Fibroblast of the conjunctiva (primary cell): ENCODE measurements around the gene FBLIM1.
"Not testable (repeated sequence)": the region's sequence is repeated elsewhere in the genome, so short reads cannot be mapped to it uniquely, and the experiment has no call there.

Experiments
- DNase-seq: peaks from one replicate; pipeline ENCODE4 v3.0.0-alpha.2; 2010; ENCODE audit warnings: low read depth

FBLIM1 gene

DNA sequence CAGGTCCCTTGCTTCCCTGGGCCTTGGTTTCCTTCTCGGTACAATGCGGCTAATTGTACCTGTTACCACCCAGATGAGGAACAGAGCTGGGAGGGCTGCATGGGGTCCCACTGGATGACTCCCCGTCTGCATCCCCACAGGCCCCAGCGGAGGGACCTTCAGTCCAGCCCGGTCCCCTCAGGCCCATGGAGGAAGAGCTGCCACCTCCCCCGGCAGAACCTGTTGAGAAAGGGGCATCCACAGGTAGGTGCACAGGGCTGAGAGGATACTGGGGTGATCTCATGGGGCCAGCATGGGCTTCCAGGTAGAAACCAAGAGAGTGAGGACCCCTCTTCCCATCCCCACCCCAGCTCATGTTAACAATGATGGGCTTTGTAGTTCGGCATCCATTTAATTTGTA lies 9.8 kb downstream of the FBLIM1 start:
- no peak for DNase-seq

DNA sequence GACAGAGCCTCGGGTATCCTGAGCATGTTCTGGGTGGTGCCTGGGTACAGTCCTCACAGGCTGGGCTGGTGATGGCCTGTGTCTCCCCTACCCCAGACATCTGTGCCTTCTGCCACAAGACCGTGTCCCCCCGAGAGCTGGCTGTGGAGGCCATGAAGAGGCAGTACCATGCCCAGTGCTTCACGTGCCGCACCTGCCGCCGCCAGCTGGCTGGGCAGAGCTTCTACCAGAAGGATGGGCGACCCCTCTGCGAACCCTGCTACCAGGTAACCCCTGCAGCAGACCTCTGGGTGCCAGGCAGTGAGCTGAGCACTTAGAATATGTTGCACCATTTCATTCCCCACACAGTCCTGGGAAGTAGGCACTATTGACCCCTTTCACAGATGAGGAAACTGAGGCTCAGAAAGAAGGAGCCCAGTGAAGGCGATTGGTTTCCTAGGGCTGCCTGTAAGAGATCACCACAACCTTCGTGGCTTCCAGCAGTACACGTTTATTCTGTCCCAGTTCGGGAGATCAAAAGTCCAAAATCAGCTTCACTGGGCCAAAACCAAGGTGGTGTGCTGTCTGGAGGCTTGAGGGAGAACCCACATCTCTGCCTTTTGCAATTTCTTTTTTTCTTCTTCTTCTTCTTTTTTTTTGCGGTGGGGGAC lies 11.8 kb downstream of the FBLIM1 start:
- DNase-seq, result no peak

DNA sequence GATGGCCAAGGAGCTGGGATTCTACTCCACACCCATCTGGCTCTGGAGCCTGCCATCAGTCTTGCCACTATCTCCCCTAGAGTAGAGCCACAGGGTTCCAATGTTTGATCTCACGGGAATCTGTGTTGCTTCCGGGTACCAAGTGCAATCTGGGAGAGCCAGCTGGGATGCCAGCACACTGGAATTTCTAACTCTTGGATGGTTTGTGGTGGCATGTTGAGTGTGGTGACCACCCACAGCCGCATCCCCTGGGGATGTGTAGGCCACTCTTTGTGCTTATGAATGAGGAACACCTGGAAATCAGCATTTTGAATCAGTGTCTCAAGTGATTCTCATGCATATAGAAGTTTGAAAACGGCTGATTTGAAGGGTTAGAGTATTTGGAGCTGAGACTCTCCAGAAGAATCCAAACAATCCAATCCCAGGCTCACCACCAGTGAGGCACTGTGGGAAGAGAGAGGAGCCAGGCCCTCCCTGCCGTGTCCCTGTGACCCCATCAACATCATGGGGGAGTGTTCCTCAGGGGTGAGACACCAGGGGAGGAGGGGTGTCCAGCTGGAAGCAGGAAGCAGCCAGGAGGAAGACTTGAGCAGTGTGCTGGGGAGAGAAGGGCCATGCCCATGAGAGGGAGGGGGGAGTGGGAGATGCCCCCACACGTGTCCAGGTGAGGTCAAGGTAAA lies 13.4 kb downstream of the FBLIM1 start:
- DNase-seq, result no peak

DNA sequence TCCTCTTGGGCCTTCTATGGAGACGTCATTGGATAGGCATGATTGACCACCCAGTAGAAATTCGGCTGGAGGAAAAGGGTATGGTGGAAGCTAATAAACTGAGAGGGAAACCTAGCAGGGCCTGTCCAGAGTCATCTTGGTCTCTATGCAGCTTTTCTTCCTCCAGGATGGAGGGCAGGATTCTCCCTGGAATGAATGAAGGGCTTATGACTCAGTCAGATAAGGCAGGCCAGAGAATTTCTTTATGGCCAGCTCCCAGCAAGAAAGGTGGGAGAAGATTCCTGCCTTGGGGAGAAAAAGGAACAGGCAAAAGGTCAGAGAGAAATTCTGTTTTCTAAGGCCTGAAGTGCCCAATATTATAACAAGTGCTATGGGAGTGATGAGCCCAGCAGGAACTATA lies 17.1 kb downstream of the FBLIM1 start:
- DNase-seq, result no peak

DNA sequence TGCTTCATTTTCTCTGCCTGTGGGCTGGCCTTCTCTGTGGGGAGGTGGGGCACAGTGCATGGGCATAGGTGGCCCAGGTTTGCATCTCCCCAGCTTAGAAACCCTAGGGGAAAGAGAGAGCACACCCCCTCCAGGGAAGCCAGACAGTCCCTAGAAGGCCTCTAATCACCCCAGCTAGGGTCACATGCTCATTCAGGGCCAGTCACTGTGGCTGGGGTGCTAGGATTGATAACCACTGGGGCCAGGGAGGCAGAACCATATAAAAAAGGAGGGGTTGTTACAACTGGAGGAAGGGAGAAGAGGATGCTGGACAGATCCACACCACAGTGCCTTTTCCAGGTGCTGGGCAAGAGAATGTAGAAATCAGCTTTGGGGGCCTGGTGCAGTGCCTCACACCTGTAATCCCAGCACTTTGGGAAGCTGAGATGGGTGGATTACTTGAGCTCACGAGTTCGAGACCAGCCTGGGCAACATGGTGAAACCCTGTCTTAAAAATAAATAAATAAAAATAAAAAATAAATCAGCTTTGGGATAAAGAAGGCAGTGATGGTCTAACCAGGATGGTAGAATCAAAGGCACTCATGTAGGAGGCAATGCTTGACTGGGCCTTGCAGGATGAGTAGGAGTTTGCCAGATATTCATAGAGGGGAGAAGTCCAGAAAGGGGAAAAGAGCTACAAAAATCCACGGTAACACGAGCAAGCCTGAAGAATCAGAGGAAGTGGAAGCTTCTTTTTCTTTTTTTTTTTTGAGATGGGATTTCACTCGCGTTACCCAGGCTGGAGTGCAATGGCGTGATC lies 19.5 kb downstream of the FBLIM1 start:
- no peak for DNase-seq

DNA sequence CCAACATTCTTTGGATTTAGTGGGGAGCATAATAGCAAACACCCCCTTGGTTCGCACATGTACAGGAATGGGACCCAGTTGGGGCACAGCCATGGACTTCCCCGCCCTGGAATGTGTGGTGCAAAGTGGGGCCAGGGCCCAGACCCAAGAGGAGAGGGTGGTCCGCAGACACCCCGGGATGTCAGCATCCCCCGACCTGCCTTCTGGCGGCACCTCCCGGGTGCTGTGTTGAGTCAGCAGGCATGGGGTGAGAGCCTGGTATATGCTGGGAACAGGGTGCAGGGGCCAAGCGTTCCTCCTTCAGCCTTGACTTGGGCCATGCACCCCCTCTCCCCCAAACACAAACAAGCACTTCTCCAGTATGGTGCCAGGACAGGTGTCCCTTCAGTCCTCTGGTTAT lies 27.1 kb downstream of the FBLIM1 start:
- DNase-seq, result no peak

DNA sequence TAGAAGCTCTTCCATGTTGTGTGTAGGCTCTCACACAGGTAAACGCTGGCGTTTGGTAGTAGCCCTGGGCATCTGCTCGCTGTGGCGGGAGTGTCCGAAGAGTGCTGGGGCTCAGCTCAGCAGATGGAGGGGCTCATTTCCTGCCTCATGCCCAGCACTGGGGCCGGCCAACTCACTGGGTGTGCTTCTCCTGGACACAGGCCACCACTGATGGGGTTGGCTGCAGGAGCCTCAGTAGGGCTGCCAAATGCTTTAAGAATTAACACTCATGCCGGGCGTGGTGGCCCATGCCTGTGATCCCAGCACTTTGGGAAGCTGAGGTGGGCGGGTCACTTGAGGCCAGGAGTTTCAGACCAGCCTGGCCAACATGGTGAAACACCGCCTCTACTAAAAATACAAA lies 28.0 kb downstream of the FBLIM1 start:
- no peak for DNase-seq

DNA sequence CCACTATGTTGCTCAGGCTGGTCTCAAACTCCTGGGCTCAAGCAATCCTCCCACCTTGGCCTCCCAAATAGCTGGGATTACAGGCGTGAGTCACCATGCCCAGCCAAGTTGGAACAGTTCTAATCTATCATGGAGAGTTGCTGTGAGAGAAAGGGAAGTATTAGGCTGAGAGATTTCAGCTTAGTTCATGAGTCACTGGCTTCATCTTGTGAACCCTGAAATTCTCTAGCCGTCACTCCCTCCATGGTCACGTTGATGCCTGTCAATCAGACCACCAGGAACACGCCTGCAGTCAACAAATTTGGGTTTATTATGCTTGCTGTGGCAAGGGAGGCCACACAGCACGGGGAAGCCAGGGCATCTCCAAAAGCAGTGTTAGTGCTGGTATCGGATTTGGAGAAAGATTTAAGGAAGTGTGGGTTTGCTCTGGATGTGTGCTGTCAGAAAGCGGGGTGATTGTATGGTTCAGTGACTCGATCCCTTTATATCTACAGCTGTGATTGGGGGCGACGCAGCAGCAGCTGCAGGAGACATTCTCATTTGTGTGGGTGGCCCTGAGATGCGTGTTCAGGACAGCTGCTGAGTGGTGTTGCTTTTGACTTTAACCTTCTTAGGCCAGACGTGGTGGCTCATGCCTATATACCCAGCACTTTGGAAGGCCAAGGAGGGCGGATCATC lies 30.2 kb downstream of the FBLIM1 start:
- no peak for DNase-seq

DNA sequence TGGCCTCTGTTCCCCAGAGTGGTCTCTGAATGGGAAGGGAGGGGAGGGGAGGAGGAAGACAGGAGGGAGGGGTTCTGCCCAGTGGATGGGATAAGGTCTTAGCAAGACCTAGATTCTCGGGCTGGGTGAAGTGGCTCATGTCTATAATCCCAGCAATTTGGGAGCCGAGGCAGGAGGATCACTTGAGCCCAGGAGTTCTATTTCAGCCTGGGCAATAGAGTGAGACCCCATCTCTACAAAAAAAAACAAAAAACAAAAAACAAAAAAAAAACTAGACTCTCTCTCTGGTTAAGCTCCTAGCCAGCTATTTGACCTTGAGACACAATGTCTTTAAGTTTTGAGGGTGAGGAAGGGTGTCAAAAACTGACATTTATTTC lies 37.5 kb downstream of the FBLIM1 start:
- DNase-seq, result no peak

DNA sequence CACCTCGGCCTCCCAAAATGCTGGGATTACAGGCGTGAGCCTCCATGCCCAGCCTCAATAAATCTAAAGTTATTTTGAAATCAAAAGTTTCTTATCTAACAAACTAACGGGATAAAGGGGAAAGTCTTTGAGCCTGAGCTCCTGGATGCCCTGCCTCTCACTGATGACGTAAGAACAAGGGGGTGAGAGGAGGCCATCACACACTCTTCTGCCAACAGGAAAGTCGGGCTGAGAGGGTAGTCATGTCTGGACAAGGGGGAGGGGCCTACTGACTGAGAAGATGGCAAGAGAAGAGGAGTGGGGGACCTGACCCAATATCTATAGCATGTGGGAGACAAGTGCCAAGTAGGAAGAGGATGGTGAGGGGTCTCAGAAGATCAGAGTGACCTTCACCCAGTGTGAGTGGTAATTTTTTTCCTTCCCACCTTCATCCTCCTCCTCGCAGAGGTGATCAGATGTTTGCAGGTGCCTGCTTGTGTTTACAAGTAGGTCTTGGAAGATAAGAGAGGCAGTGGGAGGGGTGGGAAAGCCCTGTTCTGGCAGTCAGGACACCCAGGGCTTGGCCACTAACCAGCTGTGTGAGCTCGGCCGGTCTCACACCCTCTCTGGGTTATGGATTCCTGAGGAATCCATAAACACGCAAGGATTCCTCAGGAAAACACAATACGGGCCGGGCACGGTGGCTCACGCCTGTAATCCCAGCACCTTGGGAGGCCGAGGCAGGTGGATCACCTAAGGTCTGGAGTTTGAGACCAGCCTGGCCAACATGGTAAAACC lies 39.2 kb downstream of the FBLIM1 start:
- DNase-seq, result no peak

DNA sequence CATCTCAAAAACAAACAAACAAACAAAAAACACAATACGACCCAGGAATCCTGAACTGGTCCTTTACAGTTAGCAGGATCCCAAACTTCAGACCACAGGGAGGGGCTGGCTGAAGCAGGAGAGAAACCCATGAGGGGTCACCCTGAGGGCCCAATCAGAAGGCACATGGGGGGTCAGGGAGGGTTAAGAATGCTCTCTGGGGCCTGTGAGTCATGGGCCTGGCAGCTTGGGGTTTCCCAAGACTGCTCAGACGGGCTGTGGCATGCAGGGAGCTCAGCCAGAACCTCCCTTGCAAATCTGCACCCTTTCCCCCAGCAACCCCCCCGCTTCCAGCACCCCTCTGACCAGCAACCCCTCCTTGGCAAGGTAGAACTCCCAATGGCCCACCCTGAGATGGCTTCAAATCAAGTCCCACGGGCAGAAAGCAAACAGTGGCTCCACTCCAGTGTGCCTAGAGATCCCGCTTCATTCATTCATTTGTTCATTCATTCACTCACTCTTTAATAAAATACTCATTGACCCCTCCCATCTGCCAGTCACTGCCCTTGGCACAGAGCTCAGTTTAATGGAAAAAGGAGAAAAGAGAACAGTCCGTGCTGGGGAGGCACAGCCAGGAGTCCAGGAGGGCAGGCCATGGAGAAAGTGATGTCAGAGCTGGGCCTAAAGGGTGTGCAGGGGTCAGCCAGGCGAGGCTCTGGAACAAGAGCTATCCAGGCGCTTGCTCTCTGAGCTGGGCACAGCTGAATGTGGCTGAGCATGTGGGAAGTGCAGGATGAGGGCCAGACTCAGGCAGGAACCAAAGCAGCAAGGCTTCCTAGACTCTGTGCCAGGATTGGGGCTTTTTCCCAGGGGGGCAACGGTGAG lies 40.6 kb downstream of the FBLIM1 start:
- peak; percentile 97 for DNase-seq

DNA sequence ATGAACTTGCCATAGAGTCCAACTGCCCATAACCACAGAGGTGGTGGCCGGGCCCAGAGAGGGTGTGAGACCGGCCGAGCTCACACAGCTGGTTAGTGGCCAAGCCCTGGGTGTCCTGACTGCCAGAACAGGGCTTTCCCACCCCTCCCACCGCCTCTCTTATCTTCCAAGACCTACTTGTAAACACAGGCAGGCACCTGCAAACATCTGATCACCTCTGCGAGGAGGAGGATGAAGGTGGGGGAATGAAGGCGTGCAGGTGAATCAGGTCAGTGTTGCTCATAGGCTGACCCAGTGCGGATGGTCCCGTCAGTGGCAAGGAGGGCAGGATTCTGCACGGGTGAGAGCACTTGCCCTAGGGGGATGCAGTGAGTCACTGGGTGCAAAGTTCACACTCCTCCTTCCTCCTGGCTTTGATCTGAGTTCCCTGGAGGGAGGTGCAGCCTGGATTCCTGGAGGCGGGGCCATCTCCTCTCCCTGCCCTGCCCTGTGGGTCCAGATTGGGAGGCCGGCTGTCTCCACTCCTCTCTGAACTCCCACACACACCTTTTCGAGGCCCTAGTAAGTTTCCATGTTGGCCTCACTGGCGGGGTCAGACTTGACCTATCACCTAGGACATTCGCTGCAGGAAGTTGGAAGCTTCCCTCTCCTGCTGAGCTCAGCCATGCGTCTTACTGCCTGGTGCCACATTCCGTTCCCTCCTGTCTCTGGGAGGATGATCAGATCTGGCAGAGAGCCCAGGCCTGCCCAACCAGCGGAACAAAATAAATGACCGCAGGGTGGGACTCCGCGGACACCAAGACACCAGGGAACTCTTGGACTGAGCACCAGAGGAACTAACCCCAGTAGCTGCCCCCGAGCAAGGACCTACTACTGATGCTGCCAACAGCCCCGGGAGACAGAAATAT lies 41.6 kb downstream of the FBLIM1 start:
- DNase-seq, result peak; percentile 51

DNA sequence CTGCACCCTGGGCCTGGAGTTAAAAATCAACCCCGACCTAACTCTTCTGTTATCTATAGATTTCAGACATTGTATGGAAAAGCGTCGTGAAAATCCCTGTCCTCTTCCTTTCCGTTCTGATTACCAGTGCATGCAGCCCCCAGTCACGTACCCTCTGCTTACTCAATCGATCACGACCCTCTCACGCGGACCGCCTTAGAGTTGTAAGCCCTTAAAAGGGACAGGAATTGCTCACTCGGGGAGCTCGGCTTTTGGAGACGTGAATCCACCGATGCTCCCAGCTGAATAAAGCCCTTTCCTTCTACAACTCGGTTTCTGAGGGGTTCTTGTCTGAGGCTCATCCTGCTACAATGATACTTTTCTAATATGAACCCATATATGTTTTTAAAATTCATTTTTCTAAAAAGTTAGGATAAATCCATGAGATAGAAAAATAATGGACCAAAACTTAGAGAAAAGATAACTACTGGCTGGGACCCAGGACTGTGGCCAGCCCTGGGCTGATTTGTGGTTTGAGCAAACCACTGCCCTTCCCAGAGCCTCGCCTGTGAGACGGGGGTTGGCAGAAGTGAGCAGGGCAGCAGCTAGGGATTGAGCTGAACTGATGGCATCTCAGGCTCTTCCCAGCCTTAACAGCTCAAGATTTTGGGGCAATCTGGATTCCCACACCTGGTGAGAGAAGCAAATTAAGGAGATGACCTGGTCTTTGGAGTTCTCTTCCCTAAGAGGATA lies 43.8 kb downstream of the FBLIM1 start:
- DNase-seq, result no peak

DNA sequence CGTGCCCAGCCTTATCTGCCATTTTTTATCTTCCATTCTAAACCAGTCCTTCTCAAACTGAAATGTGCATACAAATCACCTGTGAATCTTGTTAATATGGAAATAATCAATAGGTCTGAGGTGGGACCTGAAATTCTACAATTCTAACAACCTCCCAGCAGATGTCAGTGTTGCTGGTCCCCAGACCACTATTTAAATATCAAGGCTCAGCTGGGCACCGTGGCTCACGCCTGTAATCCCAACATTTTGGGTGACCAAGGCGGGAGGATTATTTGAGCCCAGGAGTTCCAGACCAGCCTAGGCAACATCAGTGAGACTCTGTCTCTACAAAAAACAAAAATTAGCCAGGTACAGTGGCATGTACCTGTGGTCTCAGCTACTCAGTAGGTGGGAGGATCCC lies 44.8 kb downstream of the FBLIM1 start:
- DNase-seq, result no peak

DNA sequence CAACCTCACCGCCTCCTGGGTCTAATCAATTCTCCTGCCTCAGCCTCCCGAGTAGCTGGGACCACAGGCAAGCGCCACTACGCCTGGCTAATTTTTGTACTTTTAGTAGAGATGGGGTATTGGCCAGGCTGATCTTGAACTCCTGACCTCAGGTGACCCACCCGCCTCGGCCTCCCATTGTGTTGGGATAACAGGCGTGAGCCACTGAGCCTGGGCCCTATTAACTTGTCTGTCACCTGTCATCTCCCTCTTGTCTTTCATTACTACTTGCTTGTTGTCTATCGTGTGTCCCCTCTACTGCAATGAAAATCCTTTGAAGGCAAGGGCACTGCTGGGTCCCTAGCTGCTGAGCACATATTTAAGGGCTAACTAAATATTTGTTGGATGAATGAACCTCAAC lies 45.5 kb downstream of the FBLIM1 start:
- DNase-seq, result no peak

DNA sequence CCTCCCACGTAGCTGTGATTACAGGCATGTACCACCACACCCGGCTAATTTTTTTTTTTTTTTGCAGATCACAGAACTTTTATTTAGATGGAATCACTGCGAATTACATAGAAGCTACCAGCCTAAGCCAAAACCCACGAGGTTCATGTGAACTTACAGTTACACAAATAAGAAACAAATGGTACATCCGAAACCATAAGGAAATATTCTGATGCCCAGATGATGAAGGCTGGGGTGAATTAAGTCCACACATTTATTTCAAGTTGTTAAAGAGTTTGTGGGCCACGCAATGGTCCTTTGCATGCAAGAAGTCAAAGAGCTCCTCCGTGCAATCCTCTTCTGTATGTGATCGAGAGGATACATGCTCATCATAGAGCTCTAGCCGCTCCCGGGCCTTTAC lies 48.5 kb downstream of the FBLIM1 start:
- DNase-seq, result no peak

DNA sequence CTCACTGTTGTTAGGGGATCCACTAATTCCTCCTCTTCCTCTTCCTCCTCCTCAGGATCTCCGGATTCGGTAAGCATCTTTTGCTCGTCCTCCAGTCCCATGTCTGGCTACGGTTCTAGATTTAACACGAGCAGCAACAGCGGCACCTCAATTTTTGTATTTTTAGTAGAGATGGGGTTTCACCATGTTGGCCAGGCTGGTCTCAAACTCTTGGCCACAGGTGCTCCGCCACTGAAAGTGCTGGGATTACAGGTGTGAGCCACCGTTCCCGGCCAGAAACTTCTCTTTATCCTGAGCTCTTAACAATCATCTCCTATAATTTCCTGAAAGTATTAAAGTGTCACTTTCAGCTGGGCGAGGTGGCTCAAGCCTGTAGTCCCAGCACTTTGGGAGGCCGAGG lies 49.0 kb downstream of the FBLIM1 start, which contains the start of gene UQCRHL:
UQCRHL (minus strand) TSS at position 101 of the 400 bp plus-strand sequence; CDS start at position 101, 0 bp downstream.
- not testable (repeated sequence) for DNase-seq

DNA sequence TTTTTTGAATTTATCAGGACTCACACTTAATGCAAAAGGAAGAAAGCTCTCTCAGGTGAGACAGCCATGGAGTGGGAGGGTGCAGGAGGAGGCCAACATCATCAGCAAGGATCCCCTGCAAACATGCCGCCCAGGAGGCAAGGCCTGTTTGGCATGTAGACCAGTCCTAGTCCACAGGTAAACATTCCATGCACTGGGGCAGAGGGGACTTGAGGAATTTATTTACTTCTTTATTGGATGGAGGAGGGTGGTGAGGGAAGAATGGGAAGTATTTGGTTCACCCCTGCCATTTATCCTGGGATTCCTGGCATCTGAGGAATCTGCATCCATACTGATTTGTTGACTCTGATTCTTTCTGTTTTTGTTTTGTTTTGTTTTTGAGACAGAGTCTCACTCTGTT lies 50.4 kb downstream of the FBLIM1 start:
- DNase-seq, result no peak

DNA sequence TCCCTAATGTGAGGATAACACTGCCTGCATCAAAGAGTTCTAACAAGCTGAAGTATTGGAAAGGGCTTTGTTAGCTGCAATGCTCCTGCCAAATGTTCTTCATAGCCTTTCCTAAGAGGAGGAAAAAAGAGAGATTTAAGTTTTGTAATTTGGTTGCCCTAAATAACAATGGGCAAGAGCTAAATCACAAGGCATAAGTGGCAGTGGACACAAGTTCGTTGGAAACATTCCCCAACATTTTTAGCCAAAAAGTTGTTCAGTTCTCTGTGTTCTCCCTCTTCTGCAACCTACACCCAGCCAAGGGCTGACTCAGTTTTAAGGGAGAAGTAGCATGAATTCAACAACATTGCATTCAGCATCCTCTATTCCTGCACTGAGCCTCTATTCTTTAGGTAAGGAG lies 51.5 kb downstream of the FBLIM1 start:
- no peak for DNase-seq
